Measurements from ENCODE around the gene HABP2. TPM values are rescaled to one million over a fixed set of nuclear protein-coding genes. Genes with fewer than 3 reads are reported as not detected.

The HABP2 gene
- total and polyA plus RNA-seq, 4 donors: 109 to 259 (median 197) TPM

DNA sequence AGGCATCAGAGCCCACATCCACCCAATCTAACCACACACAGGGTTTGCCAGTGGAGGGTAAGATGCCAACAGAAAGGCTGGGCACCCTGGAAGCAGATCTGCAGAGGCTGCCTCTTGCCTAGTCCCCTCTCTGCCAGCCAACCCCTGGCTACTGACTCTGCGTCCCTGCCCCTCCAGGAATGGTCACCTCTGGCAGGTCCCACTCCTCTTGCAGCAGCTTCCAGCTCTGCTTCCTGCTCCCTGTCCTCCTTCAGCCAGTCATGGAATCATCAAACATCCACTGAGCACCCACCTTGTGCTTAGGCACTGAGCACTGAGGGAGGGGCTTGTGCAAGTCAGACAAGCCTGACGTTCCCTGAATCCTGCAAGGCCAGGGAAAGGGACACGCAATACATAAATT is 20.1 kb upstream of the HABP2 start:
- H3K4me3 ChIP-seq (ENCODE audit: low read depth in 1 of 3, low read length in 3 of 3): no peak overlapping the region
- no peaks in the 10 kb centered on the region for H3K9me3 ChIP-seq (ENCODE audit: control insufficient read depth in 4 of 4, low read length in 3 of 4)
- H3K36me3 ChIP-seq (ENCODE audit: control insufficient read depth in 4 of 4, insufficient read depth in 3 of 4, low read depth in 1 of 4, low read length in 3 of 4): no peaks in the 10 kb centered on the region
- H3K9ac ChIP-seq (ENCODE audit: low read depth in 1 of 2, low read length in 2 of 2): no peak overlapping the region
- H3K27ac ChIP-seq (ENCODE audit: low read depth in 1 of 2, low read length in 2 of 2): no peak overlapping the region
- TF ChIP-seq NR2F2 (IDR thresholded peaks at IDR 0.05) (no peak), GABPA (IDR thresholded peaks at IDR 0.05 in 1 of 2, conservative IDR thresholded peaks at IDR 0.05 in 1 of 2) (no peak), HNF4G (IDR thresholded peaks at IDR 0.05) (no peak), YY1 (IDR thresholded peaks at IDR 0.05) (no peak), FOXA2 (IDR thresholded peaks at IDR 0.05) (no peak)
- TF ChIP-seq, protein P1, sequence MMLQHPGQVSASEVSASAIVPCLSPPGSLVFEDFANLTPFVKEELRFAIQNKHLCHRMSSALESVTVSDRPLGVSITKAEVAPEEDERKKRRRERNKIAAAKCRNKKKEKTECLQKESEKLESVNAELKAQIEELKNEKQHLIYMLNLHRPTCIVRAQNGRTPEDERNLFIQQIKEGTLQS (IDR thresholded peaks at IDR 0.05): no peak
- TF ChIP-seq, protein P2, sequence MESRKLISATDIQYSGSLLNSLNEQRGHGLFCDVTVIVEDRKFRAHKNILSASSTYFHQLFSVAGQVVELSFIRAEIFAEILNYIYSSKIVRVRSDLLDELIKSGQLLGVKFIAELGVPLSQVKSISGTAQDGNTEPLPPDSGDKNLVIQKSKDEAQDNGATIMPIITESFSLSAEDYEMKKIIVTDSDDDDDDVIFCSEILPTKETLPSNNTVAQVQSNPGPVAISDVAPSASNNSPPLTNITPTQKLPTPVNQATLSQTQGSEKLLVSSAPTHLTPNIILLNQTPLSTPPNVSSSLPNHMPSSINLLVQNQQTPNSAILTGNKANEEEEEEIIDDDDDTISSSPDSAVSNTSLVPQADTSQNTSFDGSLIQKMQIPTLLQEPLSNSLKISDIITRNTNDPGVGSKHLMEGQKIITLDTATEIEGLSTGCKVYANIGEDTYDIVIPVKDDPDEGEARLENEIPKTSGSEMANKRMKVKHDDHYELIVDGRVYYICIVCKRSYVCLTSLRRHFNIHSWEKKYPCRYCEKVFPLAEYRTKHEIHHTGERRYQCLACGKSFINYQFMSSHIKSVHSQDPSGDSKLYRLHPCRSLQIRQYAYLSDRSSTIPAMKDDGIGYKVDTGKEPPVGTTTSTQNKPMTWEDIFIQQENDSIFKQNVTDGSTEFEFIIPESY (IDR thresholded peaks at IDR 0.05): no peak
- H3K4me1 ChIP-seq (ENCODE audit: control insufficient read depth in 4 of 4, insufficient read depth in 4 of 4, low read length in 3 of 4): no peaks in the 10 kb centered on the region
- DNase-seq (ENCODE audit: low spot score): no peak
- 92% methylated on average over 3 of the region's 3 CpGs for WGBS
- H3K27me3 ChIP-seq (ENCODE audit: control insufficient read depth in 4 of 4, insufficient read depth in 4 of 4, low read length in 3 of 4): no peaks in the 10 kb centered on the region

DNA sequence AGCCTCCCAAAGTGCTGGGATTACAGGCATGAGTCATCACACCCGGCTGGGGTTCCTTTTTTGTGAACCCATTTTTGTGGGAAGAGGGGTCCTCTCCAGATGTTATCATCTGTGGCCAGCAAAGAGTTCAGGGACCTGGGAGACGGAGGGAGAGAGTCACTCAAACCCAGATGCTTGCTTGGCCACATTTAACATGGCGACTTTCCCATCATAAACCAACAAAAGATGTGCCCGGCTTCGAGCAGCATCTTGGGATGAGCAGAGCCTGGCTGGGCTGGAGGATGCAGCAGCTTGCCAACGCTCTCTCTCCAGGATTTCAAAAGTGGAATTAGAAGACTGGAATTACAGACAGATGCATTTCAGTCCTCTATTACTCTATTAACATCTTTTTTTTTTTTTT is 19.1 kb upstream of the HABP2 start:
- no peak overlapping the region for H3K9ac ChIP-seq (ENCODE audit: low read depth in 1 of 2, low read length in 2 of 2)
- no peak overlapping the region for H3K4me3 ChIP-seq (ENCODE audit: low read depth in 1 of 3, low read length in 3 of 3)
- no peaks in the 10 kb centered on the region for H3K9me3 ChIP-seq (ENCODE audit: control insufficient read depth in 4 of 4, low read length in 3 of 4)
- H3K36me3 ChIP-seq (ENCODE audit: control insufficient read depth in 4 of 4, insufficient read depth in 3 of 4, low read depth in 1 of 4, low read length in 3 of 4): no peaks in the 10 kb centered on the region
- DNase-seq (ENCODE audit: low spot score): no peak
- 94% methylated on average over 6 of the region's 6 CpGs for WGBS
- H3K27me3 ChIP-seq (ENCODE audit: control insufficient read depth in 4 of 4, insufficient read depth in 4 of 4, low read length in 3 of 4): no peaks in the 10 kb centered on the region
- TF ChIP-seq, protein P3, sequence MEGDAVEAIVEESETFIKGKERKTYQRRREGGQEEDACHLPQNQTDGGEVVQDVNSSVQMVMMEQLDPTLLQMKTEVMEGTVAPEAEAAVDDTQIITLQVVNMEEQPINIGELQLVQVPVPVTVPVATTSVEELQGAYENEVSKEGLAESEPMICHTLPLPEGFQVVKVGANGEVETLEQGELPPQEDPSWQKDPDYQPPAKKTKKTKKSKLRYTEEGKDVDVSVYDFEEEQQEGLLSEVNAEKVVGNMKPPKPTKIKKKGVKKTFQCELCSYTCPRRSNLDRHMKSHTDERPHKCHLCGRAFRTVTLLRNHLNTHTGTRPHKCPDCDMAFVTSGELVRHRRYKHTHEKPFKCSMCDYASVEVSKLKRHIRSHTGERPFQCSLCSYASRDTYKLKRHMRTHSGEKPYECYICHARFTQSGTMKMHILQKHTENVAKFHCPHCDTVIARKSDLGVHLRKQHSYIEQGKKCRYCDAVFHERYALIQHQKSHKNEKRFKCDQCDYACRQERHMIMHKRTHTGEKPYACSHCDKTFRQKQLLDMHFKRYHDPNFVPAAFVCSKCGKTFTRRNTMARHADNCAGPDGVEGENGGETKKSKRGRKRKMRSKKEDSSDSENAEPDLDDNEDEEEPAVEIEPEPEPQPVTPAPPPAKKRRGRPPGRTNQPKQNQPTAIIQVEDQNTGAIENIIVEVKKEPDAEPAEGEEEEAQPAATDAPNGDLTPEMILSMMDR (IDR thresholded peaks at IDR 0.05; ENCODE audit: low read depth, low read length, missing input control): no peak
- TF ChIP-seq HNF4A (conservative IDR thresholded peaks at IDR 0.05) (no peak), YY1 (IDR thresholded peaks at IDR 0.05) (no peak)
- no peak overlapping the region for H3K27ac ChIP-seq (ENCODE audit: low read depth in 1 of 2, low read length in 2 of 2)
- peaks cover 0 to 6% (median under 1%) of the 10 kb centered on the region in 4 donors for H3K4me1 ChIP-seq (ENCODE audit: control insufficient read depth in 4 of 4, insufficient read depth in 4 of 4, low read length in 3 of 4)

DNA sequence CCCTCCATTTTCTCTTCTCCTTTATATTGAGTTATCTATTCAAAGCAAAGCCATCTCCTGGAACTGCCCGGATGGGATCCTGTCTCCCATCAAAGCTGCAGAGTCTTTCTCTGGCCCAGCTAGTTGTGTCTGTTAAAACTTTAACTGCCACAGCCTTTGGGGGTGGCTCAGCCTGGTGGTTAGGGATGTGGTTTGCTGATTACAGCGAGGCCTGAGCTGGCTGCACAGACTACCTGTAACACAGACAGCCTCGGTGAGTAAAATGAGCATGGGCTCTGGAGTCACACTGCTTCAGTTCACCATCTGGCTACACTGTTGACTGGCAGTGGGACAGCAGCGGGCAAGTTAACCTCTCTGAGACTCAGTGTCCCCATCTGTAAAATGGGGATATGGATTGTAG is 18.4 kb upstream of the HABP2 start:
- no peaks in the 10 kb centered on the region for H3K9me3 ChIP-seq (ENCODE audit: control insufficient read depth in 4 of 4, low read length in 3 of 4)
- H3K27me3 ChIP-seq (ENCODE audit: control insufficient read depth in 4 of 4, insufficient read depth in 4 of 4, low read length in 3 of 4): no peaks in the 10 kb centered on the region
- TF ChIP-seq, protein P1 (IDR thresholded peaks at IDR 0.05): no peak
- TF ChIP-seq, protein P4, sequence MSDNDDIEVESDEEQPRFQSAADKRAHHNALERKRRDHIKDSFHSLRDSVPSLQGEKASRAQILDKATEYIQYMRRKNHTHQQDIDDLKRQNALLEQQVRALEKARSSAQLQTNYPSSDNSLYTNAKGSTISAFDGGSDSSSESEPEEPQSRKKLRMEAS (IDR thresholded peaks at IDR 0.05): no peak
- TF ChIP-seq, protein P3 (IDR thresholded peaks at IDR 0.05; ENCODE audit: low read depth, low read length, missing input control): no peak
- TF ChIP-seq RAD21 (IDR thresholded peaks at IDR 0.05) (no peak), TAF1 (conservative IDR thresholded peaks at IDR 0.05) (no peak), EGR1 (IDR thresholded peaks at IDR 0.05; ENCODE audit: low read depth in 2 of 2) (no peak), FOXA1 (IDR thresholded peaks at IDR 0.05) (no peak), HNF4G (IDR thresholded peaks at IDR 0.05) (no peak), NR2F2 (IDR thresholded peaks at IDR 0.05) (no peak), HNF4A (conservative IDR thresholded peaks at IDR 0.05) (no peak), FOXA2 (IDR thresholded peaks at IDR 0.05) (no peak), SP1 (IDR thresholded peaks at IDR 0.05) (no peak)
- H3K36me3 ChIP-seq (ENCODE audit: control insufficient read depth in 4 of 4, insufficient read depth in 3 of 4, low read depth in 1 of 4, low read length in 3 of 4): no peaks in the 10 kb centered on the region
- WGBS: 87% methylated on average over 4 of the region's 4 CpGs
- H3K27ac ChIP-seq (ENCODE audit: low read depth in 1 of 2, low read length in 2 of 2): no peak overlapping the region
- H3K9ac ChIP-seq (ENCODE audit: low read depth in 1 of 2, low read length in 2 of 2): no peak overlapping the region
- DNase-seq (ENCODE audit: low spot score): no peak
- peaks cover 4 to 10% (median 6%) of the 10 kb centered on the region in 4 donors for H3K4me1 ChIP-seq (ENCODE audit: control insufficient read depth in 4 of 4, insufficient read depth in 4 of 4, low read length in 3 of 4)
- H3K4me3 ChIP-seq (ENCODE audit: low read depth in 1 of 3, low read length in 3 of 3): no peak overlapping the region
